ENCODE results near the gene RIPK3.

The RIPK3 gene

GRCh38 chr14:24347134-24347533 lies 7.3 kb upstream of the RIPK3 start:
- no peak for TF ChIP-seq CTCF (IDR thresholded peaks at IDR 0.05)

- TF ChIP-seq CTCF (IDR thresholded peaks at IDR 0.05): no peak
Observed at GRCh38 chr14:24343795-24344660, 4.2 kb upstream of the RIPK3 start.

GRCh38 chr14:24342889-24343288 lies 3.1 kb upstream of the RIPK3 start:
- no peak for TF ChIP-seq CTCF (IDR thresholded peaks at IDR 0.05)

DNA sequence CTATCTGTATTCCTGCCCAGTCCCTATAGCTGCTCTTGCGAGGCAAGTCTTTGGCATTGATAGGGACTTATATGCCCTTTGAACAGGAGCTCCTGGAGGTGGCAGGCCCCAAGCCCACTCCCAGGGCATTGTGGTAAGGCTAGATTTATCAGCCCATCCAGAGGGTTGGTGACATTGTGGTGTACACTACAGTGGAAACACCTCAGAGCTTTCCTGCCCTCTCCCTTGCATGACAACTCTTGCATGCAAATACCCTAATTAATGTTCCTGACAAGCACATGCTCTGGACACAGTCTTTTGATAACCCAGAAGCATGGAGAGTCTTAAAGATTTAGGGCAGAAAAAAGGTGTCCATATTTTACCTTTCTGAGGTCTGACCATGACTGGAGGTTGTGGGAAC lies 815 bp upstream of the RIPK3 start:
- no peak for TF ChIP-seq CTCF (IDR thresholded peaks at IDR 0.05)

DNA sequence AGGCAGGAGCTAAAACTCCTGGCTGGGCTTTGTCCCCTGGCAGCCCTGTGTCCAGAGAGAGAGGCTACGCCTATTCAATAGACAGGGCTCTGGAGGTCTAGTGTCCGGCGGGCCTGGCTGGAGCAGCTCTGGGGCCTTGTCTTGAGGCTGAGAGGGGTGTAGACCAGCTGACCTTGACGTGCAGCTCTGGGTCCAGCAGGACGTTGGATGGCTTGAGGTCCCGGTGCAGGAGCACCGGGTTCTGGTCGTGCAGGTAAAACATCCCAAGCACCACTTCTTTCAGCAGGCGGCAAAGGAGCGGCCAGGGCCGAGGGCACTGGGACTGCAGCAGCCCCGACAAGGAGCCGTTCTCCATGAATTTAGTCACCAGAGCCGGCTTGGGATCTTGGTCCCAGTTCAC lies 948 bp downstream of the RIPK3 start:
- no peak for TF ChIP-seq CTCF (IDR thresholded peaks at IDR 0.05)

DNA sequence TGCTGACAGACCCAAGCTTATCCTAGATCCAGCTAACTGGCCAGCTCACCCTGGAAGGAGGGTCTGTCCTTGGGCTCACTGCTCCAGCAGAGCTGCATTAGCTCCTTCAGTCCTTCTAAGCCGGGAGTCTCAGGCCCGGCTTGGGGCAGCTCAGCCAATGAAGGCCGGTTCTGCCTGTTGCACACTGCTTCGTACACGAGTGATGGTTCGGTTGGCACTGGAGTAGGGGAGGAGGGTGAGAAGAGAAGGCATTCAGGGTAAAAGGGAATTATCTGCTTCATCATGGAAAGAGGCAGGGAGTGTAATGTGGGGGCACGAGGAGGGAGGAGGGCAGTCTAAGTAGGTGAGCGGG lies 2.0 kb downstream of the RIPK3 start:
- no peak for TF ChIP-seq CTCF (IDR thresholded peaks at IDR 0.05)

DNA sequence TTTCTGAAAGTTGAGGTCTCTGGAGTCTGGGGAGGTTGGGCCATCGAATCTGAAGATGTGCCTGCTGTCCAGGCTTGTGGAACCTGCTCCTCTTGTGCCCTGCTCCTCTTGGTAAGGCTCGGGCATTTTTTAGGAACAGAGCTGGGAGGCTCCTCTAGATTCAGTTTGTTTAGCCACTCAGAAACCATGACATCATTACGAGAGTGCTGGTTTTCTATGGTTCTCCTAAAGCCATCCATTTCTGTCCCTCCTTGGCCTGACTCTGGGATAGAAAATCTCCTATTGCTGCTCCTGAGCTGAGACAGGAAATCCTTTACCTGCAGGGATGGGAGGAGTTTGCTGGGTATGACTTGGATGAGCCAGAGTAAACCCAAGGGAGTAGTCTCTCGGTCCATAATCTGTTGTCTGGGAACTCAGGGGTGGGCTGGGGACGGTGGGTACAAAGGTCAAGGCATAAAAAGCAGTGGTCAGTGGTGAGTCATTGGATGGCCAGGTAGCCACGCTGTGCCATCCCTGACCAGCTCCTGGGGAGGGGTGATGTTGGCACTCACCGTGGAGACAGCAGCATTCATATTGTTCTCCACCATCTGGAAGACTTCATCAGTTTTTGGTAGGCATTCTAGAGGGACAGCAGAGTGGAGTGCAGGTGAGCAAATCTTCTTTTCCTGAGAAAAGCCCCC lies 2.5 kb downstream of the RIPK3 start:
- no peak for TF ChIP-seq CTCF (IDR thresholded peaks at IDR 0.05)
